ENCODE data around the gene ETV7.
"Not testable (repeated sequence)": the region's sequence is repeated elsewhere in the genome, so short reads cannot be mapped to it uniquely, and the experiment has no call there.

The ETV7 gene
- total RNA-seq: 0 to 63.2 (median 0.17) reads per million in 17 experiments

DNA sequence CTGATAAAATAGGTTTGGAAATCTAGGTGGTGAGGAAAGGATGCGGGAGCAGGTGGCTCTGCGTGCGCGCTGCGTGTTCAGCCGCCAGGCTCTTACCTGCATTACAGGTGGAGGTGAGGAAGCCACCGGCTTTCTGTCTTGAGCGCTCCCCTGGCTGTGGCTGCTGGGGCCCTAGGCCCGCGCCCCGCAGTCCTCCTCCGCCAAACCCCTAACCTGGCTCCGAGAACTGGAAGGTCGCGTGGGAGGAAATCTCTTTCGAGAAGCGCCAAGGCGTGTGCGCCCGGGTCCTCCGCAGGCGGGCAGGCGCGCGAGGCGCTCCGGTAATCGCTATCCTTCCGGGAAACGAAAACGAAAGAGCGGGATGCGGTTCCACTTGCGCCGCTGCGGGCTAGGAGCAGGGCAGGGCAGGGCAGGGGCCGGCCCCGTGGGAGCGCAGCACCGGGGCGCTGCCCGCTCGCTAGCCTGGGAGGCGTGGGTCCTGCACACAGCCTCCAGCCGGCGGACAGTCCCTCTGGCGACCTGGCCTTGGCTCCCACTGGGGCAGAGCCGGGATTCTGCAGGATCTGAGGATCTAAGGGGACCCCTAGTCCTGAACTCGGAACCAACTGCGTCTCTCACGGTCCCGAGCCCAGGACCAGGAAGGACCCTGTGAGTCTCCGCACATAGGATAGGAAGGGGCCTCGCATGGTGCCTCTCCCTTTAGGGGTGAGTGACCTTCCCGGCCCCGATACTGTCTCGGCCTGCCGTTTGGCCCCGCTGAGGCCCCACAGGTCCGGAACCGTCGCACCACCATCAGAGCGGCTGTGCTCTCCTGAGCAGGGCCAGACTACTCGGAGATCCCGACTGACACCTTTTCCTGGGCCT, at the start of gene ETV7:
TSS of gene ETV7 (minus strand) at position 230 of the 864 bp plus-strand sequence. CDS start at position 102, 128 bp downstream.
- peak; percentile 39 to 70 (median 56) for DNase-seq

DNA sequence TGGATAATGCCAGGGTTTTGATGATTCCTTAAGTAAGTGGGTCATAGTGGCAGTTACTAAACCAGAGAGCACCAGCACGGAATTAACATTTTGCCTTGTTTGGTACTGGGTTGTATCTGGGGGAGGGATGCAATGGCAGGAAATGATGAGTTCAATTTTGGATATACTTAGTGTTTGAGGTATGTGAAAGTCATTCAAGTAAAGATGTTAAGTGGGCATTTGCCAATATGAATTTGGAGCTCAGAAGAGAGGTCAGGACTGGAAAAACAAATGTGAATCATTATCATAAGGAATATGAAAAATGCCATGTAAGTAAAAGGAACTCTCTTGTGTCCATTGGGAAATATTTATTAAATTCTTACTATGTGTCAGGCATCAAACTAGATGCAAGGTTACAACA, 49.0 kb upstream of the ETV7 start:
- peak in 1 of 4 experiments; percentile 16 for DNase-seq

DNA sequence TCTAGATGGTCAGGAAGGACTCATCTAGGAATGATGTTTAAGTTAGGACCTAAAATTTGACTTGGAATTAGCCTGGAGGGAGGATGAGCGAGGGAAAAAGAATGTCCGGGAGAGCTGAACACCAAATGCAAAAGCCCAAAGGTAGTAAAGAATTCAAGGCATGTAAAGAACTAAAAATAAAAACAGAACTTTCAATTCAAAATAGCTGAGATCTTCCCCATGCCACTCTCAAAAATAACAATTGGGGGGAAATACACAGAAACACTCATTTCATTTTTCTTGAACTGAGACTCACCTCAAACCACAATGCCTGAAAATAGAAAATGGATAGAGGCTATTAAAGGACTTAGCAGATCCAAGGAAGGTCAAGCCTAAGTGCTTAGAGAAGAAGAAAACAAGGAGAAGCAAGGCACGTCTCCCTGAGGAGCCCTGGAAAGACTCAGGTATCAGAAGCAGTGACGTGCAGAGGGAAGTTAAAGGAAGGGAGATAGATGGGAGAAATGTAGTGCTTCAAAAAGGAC, 44.7 kb upstream of the ETV7 start:
- no peak for DNase-seq

DNA sequence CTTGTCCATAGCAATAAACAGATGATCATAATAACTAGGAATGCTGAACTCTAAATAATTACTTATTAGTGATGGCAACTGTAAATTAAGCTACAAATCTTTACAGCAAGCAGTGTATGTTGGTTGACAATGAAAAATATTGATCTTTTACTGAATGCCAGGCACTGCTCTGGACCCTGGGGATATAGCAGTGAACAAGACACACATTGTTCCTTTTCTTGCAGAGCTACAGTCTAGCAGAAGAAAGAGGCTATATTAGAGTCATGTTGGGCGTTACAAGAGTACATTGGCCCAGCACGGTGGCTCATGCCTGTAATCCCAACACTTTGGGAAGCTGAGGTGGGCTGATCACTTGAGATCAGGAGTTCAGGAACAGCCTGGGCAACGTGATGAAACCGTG, 43.7 kb upstream of the ETV7 start:
- DNase-seq: no peak

DNA sequence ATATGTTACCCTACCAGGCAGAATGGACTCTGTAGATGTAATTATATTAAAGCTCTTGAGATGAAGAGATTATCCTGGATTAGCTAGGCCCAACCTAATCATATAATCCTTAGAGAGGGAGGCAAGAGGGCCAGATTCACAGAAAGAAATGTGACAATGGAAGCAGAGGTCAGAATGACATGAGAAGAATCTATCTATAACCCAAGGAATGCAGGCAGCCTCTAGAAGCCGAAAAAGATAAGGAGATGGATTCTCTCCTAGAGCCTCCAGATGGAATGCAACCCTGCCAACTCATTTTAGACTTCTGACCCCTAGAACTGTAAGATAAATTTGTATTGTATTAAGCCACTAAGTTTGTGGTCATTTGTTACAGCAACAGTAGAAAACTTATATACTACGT, 42.9 kb upstream of the ETV7 start:
- no peak for DNase-seq

DNA sequence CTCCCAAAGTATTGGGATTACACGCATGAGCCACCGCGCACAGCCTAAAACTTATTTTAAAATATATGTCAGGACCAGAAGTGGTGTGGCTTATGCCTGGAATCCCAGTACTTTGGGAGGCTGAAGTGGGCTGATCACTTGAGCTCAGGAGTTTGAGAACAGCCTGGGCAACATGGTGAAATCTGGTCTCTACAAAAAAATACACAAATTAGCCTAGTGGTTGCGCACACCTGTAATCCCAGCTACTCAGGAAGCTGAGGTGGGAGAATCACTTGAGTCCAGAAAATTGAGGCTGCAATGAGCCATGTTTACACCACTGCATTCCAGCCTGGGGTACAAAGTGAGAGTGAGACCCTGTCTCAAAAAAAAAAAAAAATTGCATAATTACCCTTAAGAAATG, 41.4 kb upstream of the ETV7 start:
- peak in 2 of 4 experiments; percentile 13 to 27 for DNase-seq

DNA sequence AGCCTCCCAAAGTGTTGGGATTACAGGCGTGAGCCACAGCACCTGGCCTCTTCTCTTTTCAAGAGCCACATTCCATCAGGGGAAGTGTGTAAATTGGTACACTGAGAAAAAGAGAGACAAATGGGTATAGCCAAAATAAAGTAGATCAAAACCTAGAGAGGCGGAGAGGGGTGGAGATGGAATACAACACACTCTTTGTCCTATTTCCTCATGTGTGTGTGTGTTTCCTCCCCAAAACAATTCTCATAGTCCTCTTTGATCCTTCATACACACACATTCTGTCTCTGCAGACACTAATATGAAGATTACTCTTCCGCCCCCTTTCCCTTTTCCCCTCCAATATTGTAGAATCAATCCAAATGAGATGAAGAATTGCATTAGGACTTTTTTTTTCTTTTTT, 39.2 kb upstream of the ETV7 start:
- no peak for DNase-seq

DNA sequence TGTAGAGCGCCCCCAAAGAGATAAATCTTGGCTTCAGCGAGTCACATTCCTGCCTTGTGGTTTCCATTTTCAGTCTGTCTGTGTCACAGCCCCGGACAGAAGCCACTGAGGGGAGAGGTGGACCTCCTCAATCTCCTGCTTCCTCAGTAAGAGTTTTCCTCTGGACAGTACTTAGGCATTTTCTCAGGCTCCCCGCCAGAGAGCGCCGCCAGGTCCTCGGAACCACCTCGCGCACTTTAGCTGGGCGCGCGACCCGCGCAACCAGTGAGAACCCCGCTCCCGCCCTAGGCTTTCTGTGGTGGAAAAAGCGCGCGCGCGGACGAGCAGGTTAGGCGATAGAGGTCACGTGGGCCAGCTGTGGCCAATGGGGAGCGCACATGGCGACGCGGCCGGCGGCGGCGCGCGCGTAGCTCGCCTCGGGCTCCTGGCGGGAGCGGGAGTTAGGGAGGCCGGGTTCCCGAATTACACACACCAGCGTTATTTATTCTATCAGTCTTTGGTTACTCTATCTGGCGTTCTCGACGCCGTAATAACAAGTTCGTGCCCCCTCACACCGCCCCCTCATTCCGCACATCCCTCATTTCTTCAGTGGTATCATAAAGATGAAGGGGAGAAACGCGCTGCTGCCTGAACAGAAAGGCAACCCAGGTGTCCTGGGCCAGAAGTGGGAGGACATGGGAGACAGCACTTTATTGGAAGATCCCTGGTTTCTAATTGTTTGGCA, 35.8 kb upstream of the ETV7 start:
- peak; percentile 99 to 100 (median 100) for DNase-seq

DNA sequence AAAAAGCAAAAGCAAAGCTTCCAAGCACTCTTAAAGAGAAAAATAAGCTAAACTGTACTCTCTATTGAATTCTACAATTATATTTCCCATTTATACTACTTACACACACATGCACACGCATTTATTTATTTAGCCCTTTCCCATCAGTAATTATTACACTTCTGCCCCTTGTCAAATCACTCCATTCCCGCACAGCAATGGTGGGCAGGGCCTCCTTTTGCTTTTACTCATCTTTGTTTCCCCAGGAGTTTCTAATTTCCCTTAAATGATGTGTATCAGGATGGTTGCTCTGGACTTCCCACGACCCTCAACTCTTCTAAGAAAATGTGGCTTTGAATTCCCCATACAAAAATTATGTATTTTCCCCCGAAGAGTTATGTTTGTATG, 35.2 kb upstream of the ETV7 start:
- DNase-seq: no peak

DNA sequence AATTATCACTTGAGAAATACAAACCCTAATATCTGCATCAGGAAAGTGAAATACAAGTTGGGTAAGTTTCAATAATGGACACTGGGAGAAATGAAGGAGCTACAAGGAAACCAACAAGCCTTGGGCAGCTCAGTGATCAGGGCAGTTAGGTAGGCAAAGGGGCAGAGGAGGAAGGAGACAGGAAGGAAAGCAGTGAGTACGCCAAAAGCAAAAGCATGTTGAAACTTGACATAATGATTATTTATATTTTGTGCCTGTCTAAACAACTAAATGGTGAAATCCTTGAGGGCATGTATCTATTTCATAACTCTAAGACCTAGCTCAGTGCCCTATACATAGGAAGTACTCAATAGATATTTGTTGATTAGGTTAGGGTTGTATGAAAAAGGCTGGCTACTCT, 31.8 kb upstream of the ETV7 start:
- peak in 2 of 4 experiments; percentile 24 to 42 for DNase-seq

DNA sequence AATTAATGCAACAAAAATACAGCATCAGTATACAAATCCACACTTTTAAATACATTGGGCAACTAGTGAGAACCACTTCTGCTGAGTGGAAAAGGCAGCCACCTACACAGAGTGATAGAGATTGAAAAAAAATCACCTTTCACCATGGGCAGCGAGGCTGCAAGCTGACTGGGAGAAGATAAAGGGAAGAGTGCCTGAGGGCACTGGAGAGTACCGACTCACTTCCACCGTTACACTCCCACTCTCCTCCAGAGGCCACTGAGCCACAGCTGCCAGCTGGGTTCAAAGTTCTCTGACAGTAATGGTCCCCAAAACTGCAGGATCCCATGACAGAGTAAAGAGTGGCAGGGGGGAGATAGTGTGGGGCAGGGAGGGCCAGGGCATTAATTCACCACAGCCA, 31.1 kb upstream of the ETV7 start:
- peak in 2 of 4 experiments; percentile 12 to 19 for DNase-seq

DNA sequence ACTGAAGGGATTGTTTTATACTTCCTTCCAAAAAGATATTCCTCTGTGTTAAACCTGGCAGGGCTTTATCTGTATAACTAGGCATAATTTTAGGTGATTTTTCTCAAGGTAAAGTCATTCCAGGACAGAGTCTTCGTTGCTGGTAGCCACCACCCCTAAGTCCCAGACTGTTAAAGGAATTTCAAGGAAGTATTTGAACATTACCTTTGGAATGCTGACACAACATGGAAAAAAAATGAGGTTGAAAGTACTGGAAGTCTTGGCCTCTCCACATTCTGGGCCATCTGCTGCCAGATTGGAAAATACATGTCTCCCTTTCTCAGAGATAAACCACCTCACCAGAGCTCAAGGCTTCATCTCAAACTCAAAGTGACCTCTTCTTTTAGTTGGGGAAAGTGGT, 27.0 kb upstream of the ETV7 start:
- no peak for DNase-seq

DNA sequence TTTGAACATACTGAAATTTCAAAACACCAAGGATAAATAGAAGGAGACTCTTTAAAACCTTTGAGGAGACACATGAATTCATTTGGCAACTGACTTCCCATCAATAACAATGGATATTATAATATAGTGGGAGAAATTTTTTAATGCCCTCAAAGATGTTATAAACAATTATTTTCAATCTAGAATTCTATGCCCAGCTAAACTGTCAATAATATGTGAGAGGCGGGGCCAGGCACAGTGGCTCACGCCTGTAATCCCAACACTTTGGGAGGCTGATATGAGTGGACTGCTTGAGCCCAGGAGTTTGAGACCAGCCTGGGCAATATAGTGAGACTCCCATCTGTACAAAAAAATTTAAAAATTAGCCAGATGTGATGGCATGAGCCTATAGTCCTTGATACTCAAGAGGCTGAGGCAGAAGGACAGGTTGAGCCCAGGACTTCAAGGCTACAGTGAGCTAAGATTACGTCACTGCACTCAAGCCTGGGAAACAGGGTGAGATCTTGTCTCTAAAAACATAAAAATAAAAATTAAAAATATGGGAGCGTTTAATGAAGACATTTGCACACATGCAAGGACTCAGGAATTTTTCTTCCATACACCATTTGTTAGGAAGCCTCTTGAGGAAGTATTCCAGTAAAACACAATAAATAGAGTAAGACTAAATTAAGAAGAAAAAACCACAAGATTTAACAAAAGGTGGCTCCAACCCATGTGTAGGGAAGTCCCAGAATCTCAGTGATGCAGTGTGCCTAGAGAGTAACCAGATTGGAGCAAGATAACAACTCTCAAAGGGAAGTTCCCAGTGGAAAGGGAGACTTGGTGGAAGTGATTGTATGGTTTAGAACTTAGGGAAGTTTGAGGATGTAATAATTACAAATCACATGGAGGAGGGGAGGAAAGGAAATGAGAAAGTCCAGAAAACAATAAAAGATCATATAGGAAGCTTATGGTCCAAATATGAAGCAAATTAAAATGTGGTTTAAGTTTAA, 26.3 kb upstream of the ETV7 start:
- peak in 1 of 4 experiments; percentile 17 for DNase-seq

DNA sequence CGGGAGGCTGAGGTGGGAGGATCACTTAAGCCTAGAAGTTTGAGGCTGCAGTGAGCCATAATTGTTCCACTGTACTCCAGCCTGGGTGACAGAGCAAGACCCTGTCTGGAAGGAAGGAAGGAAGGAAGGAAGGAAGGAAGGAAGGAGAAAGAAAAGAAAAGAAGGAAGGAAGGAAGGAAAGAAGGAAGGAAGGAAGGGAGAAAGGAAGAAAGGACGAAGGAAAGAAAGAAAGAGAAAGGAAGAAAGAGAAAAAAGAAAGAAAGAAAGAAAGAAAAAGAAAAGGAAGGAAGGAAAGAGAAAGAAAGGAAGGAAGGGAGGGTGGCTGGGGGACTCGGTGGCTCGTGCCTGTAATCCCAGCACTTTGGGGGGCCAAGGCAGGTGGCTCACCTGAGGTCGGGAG, 22.2 kb upstream of the ETV7 start:
- DNase-seq: not testable (repeated sequence)

DNA sequence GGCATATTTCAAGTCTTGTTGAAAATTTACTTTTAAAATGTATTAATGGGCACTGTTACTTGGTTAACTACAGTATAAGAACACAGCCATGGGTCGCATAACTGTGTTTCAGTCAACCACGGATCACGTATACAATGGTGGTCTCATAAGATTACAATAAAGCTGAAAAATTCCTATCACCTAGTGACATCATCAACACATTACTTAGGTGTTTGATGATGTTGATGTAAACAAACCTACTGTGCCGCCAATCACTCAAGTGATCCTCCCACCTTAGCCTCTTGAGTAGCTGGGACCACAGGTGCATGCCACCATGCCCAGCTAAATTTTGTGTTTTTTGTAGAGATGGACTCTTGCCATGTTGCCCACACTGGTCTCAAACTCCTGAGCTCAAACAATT, 16.7 kb upstream of the ETV7 start:
- no peak for DNase-seq

DNA sequence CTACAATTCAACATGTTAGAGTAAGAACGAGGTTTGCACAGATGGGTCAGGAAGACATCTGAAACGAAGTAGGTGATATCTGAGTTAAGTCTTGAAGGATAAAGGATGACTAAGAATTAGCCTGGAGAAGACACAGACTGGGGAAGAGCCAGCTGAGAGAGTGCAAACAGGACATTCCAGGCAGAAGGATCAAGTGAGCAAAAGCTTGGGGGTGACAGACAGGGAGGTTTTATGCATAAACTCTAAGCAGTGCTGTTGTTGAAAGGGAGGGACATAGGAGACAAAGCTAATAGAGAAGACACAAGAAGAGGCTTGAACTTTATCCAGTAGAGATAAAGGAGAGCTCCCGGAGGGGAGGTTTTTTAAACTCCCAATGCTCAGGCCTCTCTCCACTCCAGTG, 15.0 kb upstream of the ETV7 start:
- DNase-seq: no peak

DNA sequence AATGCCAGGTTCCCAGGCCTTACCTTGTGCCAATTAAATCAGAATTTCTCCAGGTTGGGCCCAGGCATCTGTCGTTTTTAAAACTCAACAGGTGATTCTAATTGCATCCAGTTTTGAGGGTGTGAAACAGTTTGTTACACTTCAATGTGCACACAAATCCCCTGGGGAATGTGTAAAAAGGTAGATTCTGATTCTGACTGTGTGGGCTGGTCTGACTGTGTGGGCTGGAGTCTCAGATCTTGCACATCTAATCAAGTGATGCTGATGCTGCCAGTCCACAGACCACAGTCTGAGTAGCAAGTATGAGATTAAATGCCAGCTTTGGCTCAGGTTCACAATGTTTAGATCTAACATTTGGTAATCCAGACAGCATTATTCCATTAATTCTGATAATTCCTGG, 12.5 kb upstream of the ETV7 start:
- DNase-seq: no peak

DNA sequence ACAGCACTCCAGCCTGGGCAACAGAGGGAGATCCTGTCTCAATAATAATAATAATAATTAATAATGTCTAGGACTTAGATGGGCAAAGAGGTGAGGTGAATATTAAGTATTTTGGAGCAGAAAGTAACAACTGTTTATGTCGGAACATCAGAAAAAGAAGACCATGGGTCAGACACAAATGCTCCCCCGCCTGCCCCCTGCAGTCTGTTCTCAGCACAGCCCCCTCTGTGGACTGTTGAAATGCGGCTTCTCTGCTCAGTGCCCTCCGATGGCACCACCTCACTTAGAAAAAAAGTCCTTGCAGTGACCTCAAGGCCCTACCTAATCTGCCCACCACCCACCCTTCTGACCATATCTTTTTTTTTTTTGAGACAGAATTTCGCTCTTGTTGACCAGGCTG, 5.2 kb upstream of the ETV7 start:
- no peak for DNase-seq

DNA sequence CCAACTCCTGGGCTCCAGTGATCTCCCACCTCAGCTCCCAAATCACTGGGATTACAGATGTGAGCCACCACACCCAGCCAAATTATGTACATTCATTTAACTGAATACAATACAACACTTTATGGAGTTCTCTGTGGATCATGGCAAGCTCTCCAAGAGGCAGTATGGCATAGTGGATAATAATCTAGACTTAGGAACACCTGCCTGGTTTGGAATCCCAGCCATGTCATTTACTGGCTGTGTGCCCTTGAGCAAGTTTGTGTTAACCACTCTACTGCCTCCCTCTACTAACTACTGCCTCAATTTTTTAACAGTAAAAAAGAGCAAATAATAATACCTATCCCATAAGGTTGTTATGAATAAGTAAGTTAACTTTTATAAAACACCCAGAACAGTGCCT, 1.9 kb upstream of the ETV7 start:
- DNase-seq: no peak

DNA sequence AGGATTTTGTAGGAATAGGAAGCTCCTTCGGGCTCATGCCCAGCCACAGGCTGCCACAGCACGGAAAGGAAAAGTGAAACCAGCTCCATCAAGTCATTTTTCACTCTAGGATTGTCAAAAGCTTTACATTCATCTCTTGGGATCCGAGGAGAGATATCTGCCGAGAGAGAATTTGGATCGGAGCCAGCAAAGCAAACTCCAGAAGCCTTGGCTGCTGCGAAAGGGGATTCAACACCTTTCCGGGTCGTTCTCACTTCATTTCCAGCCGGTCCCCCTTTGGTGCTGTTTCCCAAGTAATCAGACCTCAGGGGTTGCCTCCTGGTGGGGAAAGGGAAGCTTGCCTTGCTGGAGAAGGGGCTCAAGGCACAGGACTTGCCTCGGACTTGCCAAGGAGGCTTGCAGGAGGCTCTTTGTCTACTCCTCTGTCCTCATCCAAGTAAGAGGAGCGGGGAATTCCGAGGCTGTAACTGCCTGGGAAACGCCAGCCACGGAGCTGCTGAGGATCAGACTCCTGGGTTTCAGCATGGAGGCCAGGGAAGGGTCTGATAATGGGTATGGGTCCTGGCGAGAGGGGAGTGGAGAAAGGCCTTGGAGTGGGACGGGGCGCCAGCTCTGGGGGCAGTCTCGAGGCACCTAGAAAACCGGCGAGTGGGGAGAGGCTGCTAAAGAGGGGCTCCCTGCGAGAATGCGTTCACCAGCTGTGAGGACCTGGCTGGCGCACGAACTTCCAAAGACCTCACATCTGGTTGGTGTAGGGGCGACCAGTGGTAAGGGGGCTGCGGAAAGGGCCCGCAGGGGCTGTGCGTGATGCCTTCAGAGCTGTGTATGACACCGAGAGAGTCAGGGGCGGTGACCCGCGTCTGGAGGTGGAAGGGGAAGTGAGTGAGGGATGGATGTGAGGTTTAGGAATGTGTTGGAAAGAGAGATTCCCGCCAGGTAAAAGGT, 702 bp downstream of the ETV7 start:
- DNase-seq: peak; percentile 17 to 51 (median 38)

DNA sequence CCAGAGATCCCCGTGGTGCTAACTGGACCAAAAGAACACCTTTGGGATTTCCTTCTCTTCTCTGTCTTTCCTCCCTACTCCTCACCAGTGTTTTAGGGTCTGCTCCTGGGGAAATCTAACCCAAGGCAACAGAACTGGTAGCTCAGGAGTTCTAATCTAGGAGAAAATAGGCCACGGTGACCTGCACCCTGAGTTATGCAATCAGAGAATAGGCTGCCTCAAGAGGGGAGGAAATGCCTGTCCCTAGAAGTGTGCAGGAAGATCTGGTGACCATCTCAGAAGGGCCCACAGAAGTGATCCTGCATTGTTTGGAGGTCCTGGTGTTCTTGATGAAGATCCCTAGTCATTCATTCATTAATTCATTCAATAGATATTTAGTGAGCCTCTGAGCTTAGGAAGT, 3.4 kb downstream of the ETV7 start:
- DNase-seq: no peak
